Left ventricle myocardium inferior (tissue), 1 donor: ENCODE measurements around the gene PPM1L. TPM values are rescaled to one million over a fixed set of nuclear protein-coding genes. Genes with fewer than 3 reads are reported as not detected.

ENCODE experiments used
- DNase-seq: peaks from one replicate; pipeline ENCODE4 v3.0.0-alpha.2; 2020
- H3K27ac ChIP-seq: fragments of 200-600 bp; replicated peaks from 2 replicates; pipeline ENCODE4 v1.8.0; 2021
- H3K27me3 ChIP-seq: fragments of 200-600 bp; 2 replicates; pipeline ENCODE4 v1.8.0; 2021; ENCODE audit warnings: low read depth
- H3K36me3 ChIP-seq: fragments of 200-600 bp; 2 replicates; pipeline ENCODE4 v1.8.0; 2021
- H3K4me1 ChIP-seq: fragments of 200-600 bp; 2 replicates; pipeline ENCODE4 v1.8.0; 2021
- H3K4me3 ChIP-seq: fragments of 200-600 bp; 2 replicates; pipeline ENCODE4 v1.8.0; 2021; ENCODE audit warnings: mild to moderate bottlenecking, moderate library complexity
- H3K9me3 ChIP-seq: fragments of 200-600 bp; replicated peaks from 2 replicates; pipeline ENCODE4 v1.8.0; 2021
- intact Hi-C: fragments of 100-400 bp; cut with micrococcal nuclease; formaldehyde crosslinking; loops from one replicate; pipeline ENCODE4 v1.11.0; 2022
- total RNA-seq: library from RNA; stranded (reverse); fragmentation: NEBNext Ultra II Directional; extraction: Animal tissue kit (Norgen Biotek cat#: 25700); gene quantifications from one replicate; pipeline ENCODE4 v1.2.1, GENCODE V29; 2021
- TF ChIP-seq, protein P1 (sequence below): fragments of 200-600 bp; IDR thresholded peaks from 2 replicates; pipeline ENCODE4 v1.8.0; 2021; ENCODE audit warnings: antibody characterized with exemption, mild to moderate bottlenecking, borderline replicate concordance
- donor health status: DM: no; HTN: yes; CAD: no; lungs with severe emphysema.

Gene PPM1L
- total RNA-seq, 1 donor from 2014 or later, result 51.1 TPM

DNA sequence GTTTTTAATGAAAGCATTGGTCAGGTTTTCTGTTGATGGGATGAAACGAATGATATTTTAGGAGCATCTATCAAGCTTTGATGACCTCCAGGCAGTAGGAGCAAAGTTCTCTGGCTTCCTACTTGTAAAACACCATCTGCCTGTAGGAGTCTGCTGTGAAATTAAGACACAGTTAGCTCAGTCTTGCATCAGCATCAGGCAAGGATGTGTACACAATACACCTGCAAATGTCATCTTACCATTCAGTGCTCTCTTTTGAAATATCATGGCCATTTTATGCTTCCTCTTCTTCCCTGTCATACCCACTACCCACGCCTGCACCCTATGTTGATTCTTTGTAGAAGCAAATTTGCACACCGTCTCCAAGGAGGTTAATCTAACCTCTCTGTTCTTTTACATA is 310.9 kb downstream of the PPM1L start:
- H3K9me3 ChIP-seq, result no peaks in the 10 kb centered on the region
- intact Hi-C loops, result no loop called here

GRCh38 chr3:161067335-161067734 is 311.3 kb downstream of the PPM1L start:
- Histone ChIP-seq H3K4me1 (peaks cover 46% of the 10 kb centered on the region), H3K36me3 (peaks cover 6% of the 10 kb centered on the region), H3K27me3 (no peaks in the 10 kb centered on the region), H3K9me3 (no peaks in the 10 kb centered on the region), H3K27ac (no peak overlapping the region), H3K4me3 (no peak overlapping the region)
- intact Hi-C loops, result no loop called here
- TF ChIP-seq, protein P1, sequence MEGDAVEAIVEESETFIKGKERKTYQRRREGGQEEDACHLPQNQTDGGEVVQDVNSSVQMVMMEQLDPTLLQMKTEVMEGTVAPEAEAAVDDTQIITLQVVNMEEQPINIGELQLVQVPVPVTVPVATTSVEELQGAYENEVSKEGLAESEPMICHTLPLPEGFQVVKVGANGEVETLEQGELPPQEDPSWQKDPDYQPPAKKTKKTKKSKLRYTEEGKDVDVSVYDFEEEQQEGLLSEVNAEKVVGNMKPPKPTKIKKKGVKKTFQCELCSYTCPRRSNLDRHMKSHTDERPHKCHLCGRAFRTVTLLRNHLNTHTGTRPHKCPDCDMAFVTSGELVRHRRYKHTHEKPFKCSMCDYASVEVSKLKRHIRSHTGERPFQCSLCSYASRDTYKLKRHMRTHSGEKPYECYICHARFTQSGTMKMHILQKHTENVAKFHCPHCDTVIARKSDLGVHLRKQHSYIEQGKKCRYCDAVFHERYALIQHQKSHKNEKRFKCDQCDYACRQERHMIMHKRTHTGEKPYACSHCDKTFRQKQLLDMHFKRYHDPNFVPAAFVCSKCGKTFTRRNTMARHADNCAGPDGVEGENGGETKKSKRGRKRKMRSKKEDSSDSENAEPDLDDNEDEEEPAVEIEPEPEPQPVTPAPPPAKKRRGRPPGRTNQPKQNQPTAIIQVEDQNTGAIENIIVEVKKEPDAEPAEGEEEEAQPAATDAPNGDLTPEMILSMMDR, result no peak
- no peak for DNase-seq

More for the DNA sequence above, 310.9 kb downstream of the PPM1L start:
- TF ChIP-seq, protein P1, result no peak
- Histone ChIP-seq H3K36me3 (peaks cover 6% of the 10 kb centered on the region), H3K4me3 (no peak overlapping the region), H3K27ac (no peak overlapping the region), H3K27me3 (no peaks in the 10 kb centered on the region), H3K4me1 (peaks cover 46% of the 10 kb centered on the region)
- no peak for DNase-seq

DNA sequence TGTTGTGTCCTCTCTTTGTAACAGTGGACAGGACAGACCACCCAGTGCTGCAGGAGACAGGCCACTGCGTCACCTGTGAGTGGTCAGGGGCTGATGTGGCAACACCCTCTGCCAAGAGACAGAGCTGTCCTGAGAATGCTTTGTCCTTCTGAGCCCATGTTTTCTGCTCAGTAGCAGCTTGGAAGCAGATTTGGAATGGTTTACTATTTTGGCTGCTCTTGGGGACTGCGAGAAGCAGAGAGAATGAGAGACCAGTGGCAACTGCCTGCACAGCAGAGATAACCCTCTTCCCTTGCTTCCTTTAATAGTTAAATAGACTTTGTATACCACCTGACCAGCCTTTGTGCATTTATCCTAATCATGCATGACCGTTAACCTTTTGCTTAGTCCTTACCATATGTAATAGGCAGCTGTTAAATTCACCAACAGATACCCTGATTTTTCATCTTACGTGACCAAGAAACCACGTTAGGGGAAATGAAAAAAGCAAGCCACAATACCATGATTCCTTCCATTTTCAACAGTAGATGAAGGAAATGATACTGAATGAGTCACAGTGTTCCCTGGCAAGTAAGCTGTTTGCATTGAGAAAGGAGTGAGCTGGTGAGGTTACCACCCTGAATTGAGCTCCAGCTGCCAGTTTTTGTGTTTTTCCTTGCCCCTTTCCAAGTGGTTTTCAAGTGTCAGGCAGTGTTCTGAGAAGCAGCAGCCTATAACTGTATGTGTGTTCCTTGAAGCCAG is 313.6 kb downstream of the PPM1L start:
- TF ChIP-seq, protein P1, result no peak
- peaks cover 6% of the 10 kb centered on the region for H3K36me3 ChIP-seq
- intact Hi-C loops, result no loop called here
- H3K4me3 ChIP-seq, result no peak overlapping the region
- no peaks in the 10 kb centered on the region for H3K27me3 ChIP-seq
- H3K9me3 ChIP-seq, result no peaks in the 10 kb centered on the region
- peak overlapping the region; percentile 45 for H3K27ac ChIP-seq
- peaks cover 52% of the 10 kb centered on the region for H3K4me1 ChIP-seq
- no peak for DNase-seq

DNA sequence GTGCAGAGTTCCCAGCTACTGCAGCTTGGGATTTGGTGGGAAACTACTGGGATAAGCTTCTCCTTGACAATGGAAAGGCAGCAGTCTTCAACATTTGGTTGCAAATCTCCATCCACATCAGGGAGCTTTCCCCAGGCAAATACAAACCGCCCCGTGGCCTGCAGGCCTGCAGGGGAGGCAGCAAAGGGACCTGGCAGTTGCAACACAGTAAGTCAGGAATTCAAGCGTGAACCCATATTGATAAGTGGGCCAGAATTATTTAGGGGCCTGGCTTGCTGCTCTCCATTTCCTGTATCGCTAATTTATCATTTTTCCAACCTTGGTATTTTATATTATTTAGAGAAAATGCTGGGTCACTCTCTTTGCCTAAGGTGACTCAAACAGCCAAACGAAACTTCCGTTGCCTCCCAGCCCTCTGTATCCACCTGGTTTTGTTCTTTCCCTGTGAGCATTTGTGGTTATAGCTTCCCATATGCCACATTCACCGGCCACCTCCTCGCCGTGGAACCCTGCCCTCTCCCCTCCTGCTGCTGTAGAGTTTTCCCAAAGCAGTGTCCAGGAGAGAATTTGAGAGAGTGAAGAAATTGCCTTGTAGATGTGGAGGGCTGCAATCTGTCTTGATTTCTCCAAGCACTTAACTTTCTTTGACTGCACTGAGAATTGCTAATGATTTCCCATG is 314.4 kb downstream of the PPM1L start:
- Histone ChIP-seq H3K27ac (peak overlapping the region; percentile 29), H3K4me3 (no peak overlapping the region), H3K27me3 (no peaks in the 10 kb centered on the region), H3K36me3 (peaks cover 6% of the 10 kb centered on the region), H3K9me3 (no peaks in the 10 kb centered on the region), H3K4me1 (peaks cover 55% of the 10 kb centered on the region)
- TF ChIP-seq, protein P1, result no peak
- DNase-seq, result no peak
- intact Hi-C loops, result no loop called here

DNA sequence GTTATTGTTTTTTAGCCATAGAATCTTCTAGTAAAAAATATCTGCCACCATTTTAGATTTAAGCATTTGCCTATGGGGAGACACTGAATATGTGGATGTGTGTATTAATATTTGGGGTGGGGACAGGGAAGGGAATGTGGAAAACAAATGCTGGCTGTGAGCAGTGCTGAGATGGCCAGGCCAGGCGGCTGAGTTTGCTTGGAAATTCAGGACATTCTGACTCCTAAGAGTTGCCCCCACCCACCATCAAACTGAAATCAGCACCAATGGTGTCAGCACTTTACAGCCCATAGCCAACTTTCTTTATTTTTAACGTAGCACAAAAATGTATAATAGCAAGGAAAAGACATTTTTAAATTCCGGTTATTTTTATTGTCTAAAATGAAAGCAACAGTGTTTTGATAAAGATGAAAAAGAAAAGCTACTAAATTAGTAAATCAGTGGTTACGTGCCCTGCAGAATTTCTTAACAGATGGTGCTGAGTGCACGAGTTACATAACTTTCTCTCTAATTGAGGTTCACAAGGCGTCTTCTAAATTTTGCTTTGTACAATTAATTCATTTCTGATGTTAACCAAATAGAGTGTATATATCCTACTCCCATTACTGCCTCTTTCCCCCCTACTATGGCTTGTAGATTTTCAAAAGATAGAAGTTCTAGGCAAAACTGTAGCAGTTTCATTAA is 315.1 kb downstream of the PPM1L start:
- TF ChIP-seq, protein P1, result no peak
- H3K4me3 ChIP-seq, result no peak overlapping the region
- peaks cover 6% of the 10 kb centered on the region for H3K36me3 ChIP-seq
- H3K4me1 ChIP-seq, result peaks cover 55% of the 10 kb centered on the region
- H3K27me3 ChIP-seq, result no peaks in the 10 kb centered on the region
- H3K9me3 ChIP-seq, result no peaks in the 10 kb centered on the region
- no peak for DNase-seq
- intact Hi-C loops, result no loop called here
- peak overlapping the region; percentile 30 for H3K27ac ChIP-seq
